Nephron (organoid): Measurements from ENCODE around the gene GCGR.
A peak's percentile ranks its signal among the peaks of the same experiment; 100 is the strongest.

Source experiments
- H3K27ac Mint-ChIP-seq, 3 experiments: 2 replicates each; pipeline ENCODE4 v1.8.0; 2020; ENCODE audit warnings: mixed read lengths in 3 of 3, mild to moderate bottlenecking in 2 of 3, moderate library complexity in 1 of 3
- H3K27me3 Mint-ChIP-seq: 2 replicates; pipeline ENCODE4 v1.8.0; 2021; ENCODE audit warnings: low read depth, mild to moderate bottlenecking, moderate library complexity, mixed read lengths
- H3K36me3 Mint-ChIP-seq: 2 replicates; pipeline ENCODE4 v1.8.0; 2020; ENCODE audit warnings: low read depth, mixed read lengths
- H3K4me1 Mint-ChIP-seq: 2 replicates; pipeline ENCODE4 v1.8.0; 2020; ENCODE audit warnings: mixed read lengths
- H3K4me3 Mint-ChIP-seq, 3 experiments: 2 replicates each; pipeline ENCODE4 v1.8.0; 2020; ENCODE audit warnings: mild to moderate bottlenecking in 3 of 3, mixed read lengths in 3 of 3, moderate library complexity in 2 of 3
- H3K9me3 Mint-ChIP-seq: 2 replicates; pipeline ENCODE4 v1.8.0; 2020; ENCODE audit warnings: mixed read lengths
- TF ChIP-seq, protein P1 (sequence below), 3 experiments: fragments of 200-600 bp; sonication (generic); IDR thresholded peaks; one replicate each; pipeline ENCODE4 v1.5.0; 2021; ENCODE audit warnings: antibody characterized with exemption in 3 of 3; ENCODE audit not compliant: unreplicated experiment in 3 of 3

The GCGR gene

GRCh38 chr17:81807210-81807719, 3.3 kb downstream of the GCGR start:
- Mint-ChIP-seq H3K4me1 (no peaks in the 10 kb centered on the region), H3K9me3 (no peaks in the 10 kb centered on the region), H3K4me3 (no peak overlapping the region), H3K27ac (no peak overlapping the region), H3K27me3 (peaks cover 67% of the 10 kb centered on the region), H3K36me3 (peaks cover 7% of the 10 kb centered on the region)
- TF ChIP-seq, protein P1, sequence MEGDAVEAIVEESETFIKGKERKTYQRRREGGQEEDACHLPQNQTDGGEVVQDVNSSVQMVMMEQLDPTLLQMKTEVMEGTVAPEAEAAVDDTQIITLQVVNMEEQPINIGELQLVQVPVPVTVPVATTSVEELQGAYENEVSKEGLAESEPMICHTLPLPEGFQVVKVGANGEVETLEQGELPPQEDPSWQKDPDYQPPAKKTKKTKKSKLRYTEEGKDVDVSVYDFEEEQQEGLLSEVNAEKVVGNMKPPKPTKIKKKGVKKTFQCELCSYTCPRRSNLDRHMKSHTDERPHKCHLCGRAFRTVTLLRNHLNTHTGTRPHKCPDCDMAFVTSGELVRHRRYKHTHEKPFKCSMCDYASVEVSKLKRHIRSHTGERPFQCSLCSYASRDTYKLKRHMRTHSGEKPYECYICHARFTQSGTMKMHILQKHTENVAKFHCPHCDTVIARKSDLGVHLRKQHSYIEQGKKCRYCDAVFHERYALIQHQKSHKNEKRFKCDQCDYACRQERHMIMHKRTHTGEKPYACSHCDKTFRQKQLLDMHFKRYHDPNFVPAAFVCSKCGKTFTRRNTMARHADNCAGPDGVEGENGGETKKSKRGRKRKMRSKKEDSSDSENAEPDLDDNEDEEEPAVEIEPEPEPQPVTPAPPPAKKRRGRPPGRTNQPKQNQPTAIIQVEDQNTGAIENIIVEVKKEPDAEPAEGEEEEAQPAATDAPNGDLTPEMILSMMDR (IDR thresholded peaks at IDR 0.05; ENCODE audit: unreplicated experiment in 3 of 3), result no peak

DNA sequence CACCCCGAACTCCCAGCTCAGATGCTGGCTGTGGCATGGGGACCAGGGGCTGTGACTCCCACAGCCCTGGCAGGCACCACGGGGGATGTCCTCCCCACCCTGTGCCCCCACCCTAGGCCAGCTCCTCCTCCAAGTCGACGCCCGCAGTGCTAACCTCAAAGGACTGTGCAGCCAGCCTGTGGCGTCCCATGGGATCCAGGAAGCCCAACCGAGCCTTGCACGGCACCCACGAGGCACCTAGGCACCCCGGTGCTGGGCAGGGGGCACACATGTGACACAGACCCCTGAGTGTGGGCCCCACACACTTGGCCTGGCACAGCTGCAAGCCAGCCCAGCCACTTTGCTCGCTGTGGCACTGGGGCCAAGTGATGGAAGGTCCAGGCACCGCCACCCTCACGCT, 3.9 kb downstream of the GCGR start:
- H3K4me1 Mint-ChIP-seq, result no peaks in the 10 kb centered on the region
- no peak overlapping the region for H3K4me3 Mint-ChIP-seq
- H3K27ac Mint-ChIP-seq, result no peak overlapping the region
- peaks cover 61% of the 10 kb centered on the region for H3K27me3 Mint-ChIP-seq
- peaks cover 7% of the 10 kb centered on the region for H3K36me3 Mint-ChIP-seq
- H3K9me3 Mint-ChIP-seq, result no peaks in the 10 kb centered on the region
- TF ChIP-seq, protein P1 (IDR thresholded peaks at IDR 0.05; ENCODE audit: unreplicated experiment in 3 of 3), result no peak

DNA sequence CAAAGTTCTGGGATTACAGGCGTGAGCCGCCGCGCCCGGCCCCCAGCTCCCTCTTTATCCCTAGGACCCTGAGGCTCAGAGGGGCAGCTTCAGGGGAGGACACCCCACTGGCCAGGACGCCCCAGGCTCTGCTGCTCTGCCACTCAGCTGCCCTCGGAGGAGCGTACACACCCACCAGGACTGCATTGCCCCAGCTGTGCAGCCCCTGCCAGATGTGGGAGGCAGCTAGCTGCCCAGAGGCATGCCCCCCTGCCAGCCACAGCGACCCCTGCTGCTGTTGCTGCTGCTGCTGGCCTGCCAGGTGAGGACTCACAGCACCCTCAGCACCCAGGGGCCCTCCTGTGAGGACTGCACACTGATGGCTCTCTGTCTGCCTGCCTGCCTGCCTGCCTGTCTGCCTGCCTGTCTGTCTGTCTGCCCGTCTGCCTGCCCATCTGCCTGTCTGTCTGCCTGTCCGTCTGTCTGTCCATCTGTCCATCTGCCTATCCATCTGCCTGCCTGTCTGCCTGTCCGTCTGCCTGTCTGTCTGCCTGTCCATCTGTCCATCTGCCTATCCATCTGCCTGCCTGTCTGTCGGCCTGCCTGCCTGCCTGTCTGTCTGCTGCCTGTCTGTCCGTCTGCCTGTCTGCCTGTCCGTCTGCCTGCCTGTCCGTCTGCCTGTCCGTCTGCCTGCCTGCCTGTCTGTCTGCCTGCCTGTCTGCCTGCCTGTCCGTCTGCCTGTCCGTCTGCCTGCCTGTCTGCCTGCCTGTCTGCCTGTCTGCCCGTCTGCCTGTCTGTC, 5.0 kb downstream of the GCGR start:
- Mint-ChIP-seq H3K9me3 (no peaks in the 10 kb centered on the region), H3K27ac (no peak overlapping the region), H3K4me1 (no peaks in the 10 kb centered on the region), H3K36me3 (peaks cover 7% of the 10 kb centered on the region), H3K4me3 (peak overlapping the region in 1 of 3 experiments; percentile 8), H3K27me3 (peaks cover 50% of the 10 kb centered on the region)
- TF ChIP-seq, protein P1 (IDR thresholded peaks at IDR 0.05; ENCODE audit: unreplicated experiment in 3 of 3), result no peak

DNA sequence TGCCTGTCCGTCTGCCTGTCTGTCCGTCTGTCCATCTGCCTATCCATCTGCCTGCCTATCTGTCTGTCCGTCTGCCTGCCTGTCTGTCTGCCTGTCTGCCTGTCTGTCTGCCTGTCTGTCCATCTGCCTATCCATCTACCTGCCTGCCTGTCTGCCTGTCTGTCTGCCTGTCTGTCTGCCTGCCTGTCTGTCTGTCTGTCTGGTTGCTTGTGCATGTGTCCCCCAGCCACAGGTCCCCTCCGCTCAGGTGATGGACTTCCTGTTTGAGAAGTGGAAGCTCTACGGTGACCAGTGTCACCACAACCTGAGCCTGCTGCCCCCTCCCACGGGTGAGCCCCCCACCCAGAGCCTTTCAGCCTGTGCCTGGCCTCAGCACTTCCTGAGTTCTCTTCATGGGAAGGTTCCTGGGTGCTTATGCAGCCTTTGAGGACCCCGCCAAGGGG, 5.6 kb downstream of the GCGR start:
- Mint-ChIP-seq H3K4me1 (no peaks in the 10 kb centered on the region), H3K27ac (no peak overlapping the region), H3K27me3 (peaks cover 50% of the 10 kb centered on the region), H3K4me3 (no peak overlapping the region), H3K9me3 (no peaks in the 10 kb centered on the region), H3K36me3 (peaks cover 7% of the 10 kb centered on the region)
- TF ChIP-seq, protein P1 (IDR thresholded peaks at IDR 0.05; ENCODE audit: unreplicated experiment in 3 of 3), result no peak

- Mint-ChIP-seq H3K4me3 (no peak overlapping the region), H3K27ac (no peak overlapping the region), H3K36me3 (peaks cover 7% of the 10 kb centered on the region), H3K9me3 (no peaks in the 10 kb centered on the region), H3K27me3 (peaks cover 45% of the 10 kb centered on the region), H3K4me1 (no peaks in the 10 kb centered on the region)
- TF ChIP-seq, protein P1 (IDR thresholded peaks at IDR 0.05; ENCODE audit: unreplicated experiment in 3 of 3), result no peak
These were observed 6.5 kb downstream of the GCGR start for GRCh38 chr17:81810476-81810875.
